ENCODE data around the gene MT1F. TPM values are rescaled to one million over a fixed set of nuclear protein-coding genes. Genes with fewer than 3 reads are reported as not detected.

MT1F gene
- total and polyA plus RNA-seq, 10 of the 15 experiments (the other 5 are each of a cell fraction or from before 2014, with no cell fraction given) = 0.28 to 2.5 (median 1.1) TPM; not detected in 1

DNA sequence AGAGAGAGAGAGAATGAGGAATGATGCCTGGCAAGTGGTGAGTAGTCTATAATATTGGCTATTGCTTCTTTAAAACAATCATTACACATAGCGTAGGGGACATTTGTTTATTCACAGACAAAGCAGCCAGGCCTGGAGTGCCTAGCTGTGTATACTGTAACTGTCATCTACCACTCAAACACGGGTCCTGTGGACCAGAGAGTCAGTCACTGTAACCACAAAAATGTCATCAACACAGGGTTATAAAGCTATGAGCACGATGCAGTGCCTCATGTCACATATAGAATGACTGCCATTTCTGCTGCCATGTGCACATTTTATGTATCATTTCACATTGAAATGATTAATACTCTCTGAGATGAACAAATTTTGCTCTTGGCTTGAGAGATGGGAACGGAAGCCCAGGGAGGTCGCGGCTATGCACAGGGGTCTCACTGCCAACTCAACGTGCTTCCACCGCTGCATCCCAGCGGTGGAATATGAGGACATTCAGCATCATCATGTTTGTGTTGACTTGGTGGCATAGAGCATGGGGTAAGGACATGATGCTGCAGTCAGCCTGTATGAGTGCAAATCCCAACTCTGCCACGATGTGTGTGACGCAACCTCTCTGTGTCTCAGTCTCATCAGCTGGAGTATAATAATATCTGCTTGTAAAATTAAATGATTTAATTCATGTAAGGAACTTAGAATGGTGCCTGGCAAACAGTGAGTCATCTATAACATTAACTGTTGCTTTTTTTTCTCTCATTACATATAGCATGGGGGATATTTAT lies 15.2 kb downstream of the MT1F start:
- no peak for FAIRE-seq
- TF ChIP-seq KAT2A (conservative IDR thresholded peaks at IDR 0.05; ENCODE audit: control insufficient read depth, low read depth, low read length) (no peak), MEF2A (IDR thresholded peaks at IDR 0.05; ENCODE audit: insufficient read depth, low read depth, low read length) (no peak), ETV6 (conservative IDR thresholded peaks at IDR 0.05 in 1 of 2, IDR thresholded peaks at IDR 0.05 in 1 of 2; ENCODE audit: borderline replicate concordance in 1 of 2, low read depth in 1 of 2) (no peak), ZNF384 (IDR thresholded peaks at IDR 0.05; ENCODE audit: borderline replicate concordance, low read depth, low read length) (no peak), LARP7 (IDR thresholded peaks at IDR 0.05) (no peak), HCFC1 (IDR thresholded peaks at IDR 0.05; ENCODE audit: low read length) (no peak)
- TF ChIP-seq, protein P1, sequence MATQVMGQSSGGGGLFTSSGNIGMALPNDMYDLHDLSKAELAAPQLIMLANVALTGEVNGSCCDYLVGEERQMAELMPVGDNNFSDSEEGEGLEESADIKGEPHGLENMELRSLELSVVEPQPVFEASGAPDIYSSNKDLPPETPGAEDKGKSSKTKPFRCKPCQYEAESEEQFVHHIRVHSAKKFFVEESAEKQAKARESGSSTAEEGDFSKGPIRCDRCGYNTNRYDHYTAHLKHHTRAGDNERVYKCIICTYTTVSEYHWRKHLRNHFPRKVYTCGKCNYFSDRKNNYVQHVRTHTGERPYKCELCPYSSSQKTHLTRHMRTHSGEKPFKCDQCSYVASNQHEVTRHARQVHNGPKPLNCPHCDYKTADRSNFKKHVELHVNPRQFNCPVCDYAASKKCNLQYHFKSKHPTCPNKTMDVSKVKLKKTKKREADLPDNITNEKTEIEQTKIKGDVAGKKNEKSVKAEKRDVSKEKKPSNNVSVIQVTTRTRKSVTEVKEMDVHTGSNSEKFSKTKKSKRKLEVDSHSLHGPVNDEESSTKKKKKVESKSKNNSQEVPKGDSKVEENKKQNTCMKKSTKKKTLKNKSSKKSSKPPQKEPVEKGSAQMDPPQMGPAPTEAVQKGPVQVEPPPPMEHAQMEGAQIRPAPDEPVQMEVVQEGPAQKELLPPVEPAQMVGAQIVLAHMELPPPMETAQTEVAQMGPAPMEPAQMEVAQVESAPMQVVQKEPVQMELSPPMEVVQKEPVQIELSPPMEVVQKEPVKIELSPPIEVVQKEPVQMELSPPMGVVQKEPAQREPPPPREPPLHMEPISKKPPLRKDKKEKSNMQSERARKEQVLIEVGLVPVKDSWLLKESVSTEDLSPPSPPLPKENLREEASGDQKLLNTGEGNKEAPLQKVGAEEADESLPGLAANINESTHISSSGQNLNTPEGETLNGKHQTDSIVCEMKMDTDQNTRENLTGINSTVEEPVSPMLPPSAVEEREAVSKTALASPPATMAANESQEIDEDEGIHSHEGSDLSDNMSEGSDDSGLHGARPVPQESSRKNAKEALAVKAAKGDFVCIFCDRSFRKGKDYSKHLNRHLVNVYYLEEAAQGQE (IDR thresholded peaks at IDR 0.05; ENCODE audit: low read depth, low read length) = no peak
- TF ChIP-seq, protein P2, sequence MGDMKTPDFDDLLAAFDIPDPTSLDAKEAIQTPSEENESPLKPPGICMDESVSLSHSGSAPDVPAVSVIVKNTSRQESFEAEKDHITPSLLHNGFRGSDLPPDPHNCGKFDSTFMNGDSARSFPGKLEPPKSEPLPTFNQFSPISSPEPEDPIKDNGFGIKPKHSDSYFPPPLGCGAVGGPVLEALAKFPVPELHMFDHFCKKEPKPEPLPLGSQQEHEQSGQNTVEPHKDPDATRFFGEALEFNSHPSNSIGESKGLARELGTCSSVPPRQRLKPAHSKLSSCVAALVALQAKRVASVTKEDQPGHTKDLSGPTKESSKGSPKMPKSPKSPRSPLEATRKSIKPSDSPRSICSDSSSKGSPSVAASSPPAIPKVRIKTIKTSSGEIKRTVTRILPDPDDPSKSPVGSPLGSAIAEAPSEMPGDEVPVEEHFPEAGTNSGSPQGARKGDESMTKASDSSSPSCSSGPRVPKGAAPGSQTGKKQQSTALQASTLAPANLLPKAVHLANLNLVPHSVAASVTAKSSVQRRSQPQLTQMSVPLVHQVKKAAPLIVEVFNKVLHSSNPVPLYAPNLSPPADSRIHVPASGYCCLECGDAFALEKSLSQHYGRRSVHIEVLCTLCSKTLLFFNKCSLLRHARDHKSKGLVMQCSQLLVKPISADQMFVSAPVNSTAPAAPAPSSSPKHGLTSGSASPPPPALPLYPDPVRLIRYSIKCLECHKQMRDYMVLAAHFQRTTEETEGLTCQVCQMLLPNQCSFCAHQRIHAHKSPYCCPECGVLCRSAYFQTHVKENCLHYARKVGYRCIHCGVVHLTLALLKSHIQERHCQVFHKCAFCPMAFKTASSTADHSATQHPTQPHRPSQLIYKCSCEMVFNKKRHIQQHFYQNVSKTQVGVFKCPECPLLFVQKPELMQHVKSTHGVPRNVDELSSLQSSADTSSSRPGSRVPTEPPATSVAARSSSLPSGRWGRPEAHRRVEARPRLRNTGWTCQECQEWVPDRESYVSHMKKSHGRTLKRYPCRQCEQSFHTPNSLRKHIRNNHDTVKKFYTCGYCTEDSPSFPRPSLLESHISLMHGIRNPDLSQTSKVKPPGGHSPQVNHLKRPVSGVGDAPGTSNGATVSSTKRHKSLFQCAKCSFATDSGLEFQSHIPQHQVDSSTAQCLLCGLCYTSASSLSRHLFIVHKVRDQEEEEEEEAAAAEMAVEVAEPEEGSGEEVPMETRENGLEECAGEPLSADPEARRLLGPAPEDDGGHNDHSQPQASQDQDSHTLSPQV (IDR thresholded peaks at IDR 0.05) = no peak
- TF ChIP-seq, protein P3, sequence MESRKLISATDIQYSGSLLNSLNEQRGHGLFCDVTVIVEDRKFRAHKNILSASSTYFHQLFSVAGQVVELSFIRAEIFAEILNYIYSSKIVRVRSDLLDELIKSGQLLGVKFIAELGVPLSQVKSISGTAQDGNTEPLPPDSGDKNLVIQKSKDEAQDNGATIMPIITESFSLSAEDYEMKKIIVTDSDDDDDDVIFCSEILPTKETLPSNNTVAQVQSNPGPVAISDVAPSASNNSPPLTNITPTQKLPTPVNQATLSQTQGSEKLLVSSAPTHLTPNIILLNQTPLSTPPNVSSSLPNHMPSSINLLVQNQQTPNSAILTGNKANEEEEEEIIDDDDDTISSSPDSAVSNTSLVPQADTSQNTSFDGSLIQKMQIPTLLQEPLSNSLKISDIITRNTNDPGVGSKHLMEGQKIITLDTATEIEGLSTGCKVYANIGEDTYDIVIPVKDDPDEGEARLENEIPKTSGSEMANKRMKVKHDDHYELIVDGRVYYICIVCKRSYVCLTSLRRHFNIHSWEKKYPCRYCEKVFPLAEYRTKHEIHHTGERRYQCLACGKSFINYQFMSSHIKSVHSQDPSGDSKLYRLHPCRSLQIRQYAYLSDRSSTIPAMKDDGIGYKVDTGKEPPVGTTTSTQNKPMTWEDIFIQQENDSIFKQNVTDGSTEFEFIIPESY (IDR thresholded peaks at IDR 0.05) = no peak
- TF ChIP-seq, protein P4, sequence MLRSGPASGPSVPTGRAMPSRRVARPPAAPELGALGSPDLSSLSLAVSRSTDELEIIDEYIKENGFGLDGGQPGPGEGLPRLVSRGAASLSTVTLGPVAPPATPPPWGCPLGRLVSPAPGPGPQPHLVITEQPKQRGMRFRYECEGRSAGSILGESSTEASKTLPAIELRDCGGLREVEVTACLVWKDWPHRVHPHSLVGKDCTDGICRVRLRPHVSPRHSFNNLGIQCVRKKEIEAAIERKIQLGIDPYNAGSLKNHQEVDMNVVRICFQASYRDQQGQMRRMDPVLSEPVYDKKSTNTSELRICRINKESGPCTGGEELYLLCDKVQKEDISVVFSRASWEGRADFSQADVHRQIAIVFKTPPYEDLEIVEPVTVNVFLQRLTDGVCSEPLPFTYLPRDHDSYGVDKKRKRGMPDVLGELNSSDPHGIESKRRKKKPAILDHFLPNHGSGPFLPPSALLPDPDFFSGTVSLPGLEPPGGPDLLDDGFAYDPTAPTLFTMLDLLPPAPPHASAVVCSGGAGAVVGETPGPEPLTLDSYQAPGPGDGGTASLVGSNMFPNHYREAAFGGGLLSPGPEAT (IDR thresholded peaks at IDR 0.05; ENCODE audit: low read depth) = no peak

More for the DNA sequence above, 15.2 kb downstream of the MT1F start:
- Histone ChIP-seq H3K4me3 (no peak overlapping the region), H3K79me2 (ENCODE audit: control insufficient read depth, insufficient read depth, low read length) (no peaks in the 10 kb centered on the region), H3K9me3 (replicated peaks; ENCODE audit: control insufficient read depth, insufficient read depth, low read length) (no peaks in the 10 kb centered on the region), H3K36me3 (ENCODE audit: control insufficient read depth in 2 of 2, insufficient read depth in 2 of 2, low read length in 1 of 2) (no peaks in the 10 kb centered on the region), H3K27me3 (replicated peaks in 1 of 2; ENCODE audit: control insufficient read depth in 2 of 2, insufficient read depth in 2 of 2, low read length in 1 of 2) (peaks cover 11 to 17% of the 10 kb centered on the region in 2 experiments), H4K20me1 (ENCODE audit: control insufficient read depth, insufficient read depth) (no peaks in the 10 kb centered on the region), H2AFZ (ENCODE audit: control insufficient read depth, low read depth, low read length) (no peak overlapping the region), H3K27ac (ENCODE audit: control insufficient read depth, insufficient read depth) (no peak overlapping the region), H3K9ac (ENCODE audit: control insufficient read depth, insufficient read depth, low read length) (no peak overlapping the region), H3K4me2 (ENCODE audit: control insufficient read depth, insufficient read depth) (no peak overlapping the region), H3K4me1 (ENCODE audit: control insufficient read depth, insufficient read depth, low read length) (no peaks in the 10 kb centered on the region)
- DNase-seq (ENCODE audit: low read depth, low spot score) (no peak), ATAC-seq (no peak)
- RAD21 ChIA-PET (ENCODE audit: unreplicated experiment) = interaction anchor here (1.2 to 2.5 kb wide), 2 partner anchors 20 to 29 kb away, joined by 4 to 11 read pairs; no protein-coding TSS in a partner anchor
- POLR2A ChIA-PET = interaction anchor here (0.6 kb wide), 1 partner anchor 25 kb away, joined by 3 read pairs; no protein-coding TSS in a partner anchor
- SMC1A ChIA-PET (ENCODE audit: uncharacterized antibody, unreplicated experiment) = interaction anchor here (1.0 to 1.5 kb wide), 3 partner anchors 28 to 30 kb away, joined by 4 to 7 read pairs (median 5); no protein-coding TSS in a partner anchor
- no TSS peak for BruUV-seq (replicated peaks)
- 55% methylated on average over 11 of the region's 11 CpGs for WGBS (ENCODE audit: insufficient coverage, insufficient replicate concordance, low lambda C conversion rate, missing lambda C conversion rate)
- CTCF ChIA-PET = interaction anchor here (1.1 to 2.6 kb wide), 2 partner anchors 29 to 69 kb away, joined by 6 to 28 read pairs; no protein-coding TSS in a partner anchor
- in situ Hi-C loops (cut with MboI) = no loop called here
- intact Hi-C loops (cut with micrococcal nuclease; ENCODE audit: unreplicated experiment) = no loop called here

Measured in GM12878 (cell line).